Measurements from ENCODE around the gene MX1. TPM values are rescaled to one million over a fixed set of nuclear protein-coding genes. Genes with fewer than 3 reads are reported as not detected.

Gene MX1
- total and polyA plus RNA-seq, 2 donors (not counting 1 experiment from before 2014, with no cell fraction given): 10.3 to 17.5 TPM

- DNase-seq (ENCODE audit: low read depth in 2 of 2): no peak
- Histone ChIP-seq H3K79me2 (ENCODE audit: control insufficient read depth, insufficient read depth, low read length) (no peaks in the 10 kb centered on the region), H3K27ac (ENCODE audit: insufficient read depth, low read length) (no peak overlapping the region), H3K4me2 (ENCODE audit: extremely low read depth, insufficient read depth, low read length) (no peak overlapping the region), H3K4me3 (replicated peaks in 1 of 4; ENCODE audit: control extremely low read depth in 1 of 4, insufficient read depth in 1 of 4, low read depth in 3 of 4, low read length in 4 of 4) (no peak overlapping the region), H3K27me3 (ENCODE audit: control insufficient read depth, insufficient read depth, low read length) (no peaks in the 10 kb centered on the region), H2AFZ (ENCODE audit: low read length) (no peak overlapping the region), H3K9ac (ENCODE audit: insufficient read depth, low read length) (no peak overlapping the region), H3K36me3 (ENCODE audit: control insufficient read depth, insufficient read depth, low read length) (no peaks in the 10 kb centered on the region), H4K20me1 (ENCODE audit: control insufficient read depth, extremely low read depth, insufficient read depth, low read length) (no peaks in the 10 kb centered on the region), H3K9me3 (ENCODE audit: control insufficient read depth, insufficient read depth, low read depth, low read length) (no peaks in the 10 kb centered on the region), H3K4me1 (ENCODE audit: control insufficient read depth, extremely low read depth, insufficient read depth, low read length) (no peaks in the 10 kb centered on the region)
- TF ChIP-seq, protein P1, sequence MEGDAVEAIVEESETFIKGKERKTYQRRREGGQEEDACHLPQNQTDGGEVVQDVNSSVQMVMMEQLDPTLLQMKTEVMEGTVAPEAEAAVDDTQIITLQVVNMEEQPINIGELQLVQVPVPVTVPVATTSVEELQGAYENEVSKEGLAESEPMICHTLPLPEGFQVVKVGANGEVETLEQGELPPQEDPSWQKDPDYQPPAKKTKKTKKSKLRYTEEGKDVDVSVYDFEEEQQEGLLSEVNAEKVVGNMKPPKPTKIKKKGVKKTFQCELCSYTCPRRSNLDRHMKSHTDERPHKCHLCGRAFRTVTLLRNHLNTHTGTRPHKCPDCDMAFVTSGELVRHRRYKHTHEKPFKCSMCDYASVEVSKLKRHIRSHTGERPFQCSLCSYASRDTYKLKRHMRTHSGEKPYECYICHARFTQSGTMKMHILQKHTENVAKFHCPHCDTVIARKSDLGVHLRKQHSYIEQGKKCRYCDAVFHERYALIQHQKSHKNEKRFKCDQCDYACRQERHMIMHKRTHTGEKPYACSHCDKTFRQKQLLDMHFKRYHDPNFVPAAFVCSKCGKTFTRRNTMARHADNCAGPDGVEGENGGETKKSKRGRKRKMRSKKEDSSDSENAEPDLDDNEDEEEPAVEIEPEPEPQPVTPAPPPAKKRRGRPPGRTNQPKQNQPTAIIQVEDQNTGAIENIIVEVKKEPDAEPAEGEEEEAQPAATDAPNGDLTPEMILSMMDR (conservative IDR thresholded peaks at IDR 0.05 in 1 of 2, IDR thresholded peaks at IDR 0.05 in 1 of 2; ENCODE audit: low read depth in 1 of 2, low read length in 2 of 2): no peak
Observed at GRCh38 chr21:41398251-41398650, 27.8 kb upstream of the MX1 start.

DNA sequence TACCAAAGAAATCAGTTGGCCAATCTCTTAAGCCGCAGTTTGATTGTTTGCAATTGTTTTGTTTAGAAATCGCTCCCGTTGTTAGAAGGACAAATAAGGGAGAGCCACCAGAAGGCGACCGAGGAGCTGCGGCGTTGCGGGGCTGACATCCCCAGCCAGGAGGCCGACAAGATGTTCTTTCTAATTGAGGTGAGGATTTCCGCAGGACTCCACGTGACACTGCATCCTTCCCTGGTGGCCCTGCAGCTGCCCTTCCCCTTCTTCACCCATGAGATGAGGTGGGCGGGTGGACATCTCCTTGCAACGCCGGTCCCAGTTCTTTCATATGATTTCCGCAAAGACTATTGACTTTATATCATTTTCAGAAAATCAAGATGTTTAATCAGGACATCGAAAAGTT lies 27.2 kb upstream of the MX1 start:
- no peak for DNase-seq (ENCODE audit: low read depth in 2 of 2)
- Histone ChIP-seq H3K9ac (ENCODE audit: insufficient read depth, low read length) (no peak overlapping the region), H3K4me1 (ENCODE audit: control insufficient read depth, extremely low read depth, insufficient read depth, low read length) (no peaks in the 10 kb centered on the region), H3K4me3 (replicated peaks in 1 of 4; ENCODE audit: control extremely low read depth in 1 of 4, insufficient read depth in 1 of 4, low read depth in 3 of 4, low read length in 4 of 4) (no peak overlapping the region), H4K20me1 (ENCODE audit: control insufficient read depth, extremely low read depth, insufficient read depth, low read length) (no peaks in the 10 kb centered on the region), H3K27me3 (ENCODE audit: control insufficient read depth, insufficient read depth, low read length) (no peaks in the 10 kb centered on the region), H3K36me3 (ENCODE audit: control insufficient read depth, insufficient read depth, low read length) (no peaks in the 10 kb centered on the region), H2AFZ (ENCODE audit: low read length) (no peak overlapping the region), H3K79me2 (ENCODE audit: control insufficient read depth, insufficient read depth, low read length) (no peaks in the 10 kb centered on the region), H3K27ac (ENCODE audit: insufficient read depth, low read length) (no peak overlapping the region), H3K9me3 (ENCODE audit: control insufficient read depth, insufficient read depth, low read depth, low read length) (no peaks in the 10 kb centered on the region), H3K4me2 (ENCODE audit: extremely low read depth, insufficient read depth, low read length) (no peak overlapping the region)
- TF ChIP-seq EZH2 (IDR thresholded peaks at IDR 0.05; ENCODE audit: low read length, missing control alignments): no peak
- TF ChIP-seq, protein P1 (conservative IDR thresholded peaks at IDR 0.05 in 1 of 2, IDR thresholded peaks at IDR 0.05 in 1 of 2; ENCODE audit: low read depth in 1 of 2, low read length in 2 of 2): no peak

DNA sequence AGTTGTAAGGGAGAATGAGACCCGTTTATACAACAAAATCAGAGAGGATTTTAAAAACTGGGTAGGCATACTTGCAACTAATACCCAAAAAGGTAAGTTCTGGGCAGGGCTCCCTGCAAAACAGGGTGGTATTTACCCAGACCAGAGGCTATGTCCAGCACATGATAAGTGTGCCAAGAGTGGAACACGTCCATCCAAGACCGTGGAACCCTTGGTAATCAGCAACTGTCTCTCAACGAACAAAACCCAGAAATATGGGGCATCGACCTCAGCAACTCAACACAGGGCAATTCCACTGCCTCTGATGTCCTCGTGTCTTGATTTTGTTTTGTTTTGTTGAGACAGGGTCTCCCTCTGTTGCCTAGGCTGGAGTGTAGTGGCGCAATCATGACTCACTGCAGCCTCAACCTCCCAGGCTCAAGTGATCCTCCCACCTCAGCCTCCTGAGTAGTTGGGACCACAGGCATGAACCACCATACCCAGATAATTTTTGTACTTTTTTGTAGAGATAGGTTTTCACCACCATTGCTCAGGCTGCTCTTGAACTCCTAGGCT lies 26.7 kb upstream of the MX1 start:
- no peak for TF ChIP-seq EZH2 (IDR thresholded peaks at IDR 0.05; ENCODE audit: low read length, missing control alignments)
- no peaks in the 10 kb centered on the region for H3K27me3 ChIP-seq (ENCODE audit: control insufficient read depth, insufficient read depth, low read length)
- no peak overlapping the region for H3K9ac ChIP-seq (ENCODE audit: insufficient read depth, low read length)
- no peaks in the 10 kb centered on the region for H4K20me1 ChIP-seq (ENCODE audit: control insufficient read depth, extremely low read depth, insufficient read depth, low read length)
- H3K27ac ChIP-seq (ENCODE audit: insufficient read depth, low read length): no peak overlapping the region
- H3K4me1 ChIP-seq (ENCODE audit: control insufficient read depth, extremely low read depth, insufficient read depth, low read length): no peaks in the 10 kb centered on the region
- no peak for DNase-seq (ENCODE audit: low read depth in 2 of 2)
- H2AFZ ChIP-seq (ENCODE audit: low read length): no peak overlapping the region
- H3K4me3 ChIP-seq (replicated peaks in 1 of 4; ENCODE audit: control extremely low read depth in 1 of 4, insufficient read depth in 1 of 4, low read depth in 3 of 4, low read length in 4 of 4): no peak overlapping the region
- no peak overlapping the region for H3K4me2 ChIP-seq (ENCODE audit: extremely low read depth, insufficient read depth, low read length)
- no peaks in the 10 kb centered on the region for H3K9me3 ChIP-seq (ENCODE audit: control insufficient read depth, insufficient read depth, low read depth, low read length)
- no peaks in the 10 kb centered on the region for H3K79me2 ChIP-seq (ENCODE audit: control insufficient read depth, insufficient read depth, low read length)
- H3K36me3 ChIP-seq (ENCODE audit: control insufficient read depth, insufficient read depth, low read length): no peaks in the 10 kb centered on the region
